Measurements from ENCODE around the gene WFDC6.
"Not testable (repeated sequence)": the region's sequence is repeated elsewhere in the genome, so short reads cannot be mapped to it uniquely, and the experiment has no call there.

WFDC6 gene

GRCh38 chr20:45576995-45577394 lies 37.7 kb upstream of the WFDC6 start:
- peak; percentile 39 for DNase-seq (ENCODE audit: low read depth)
- no peak overlapping the region for H3K4me3 ChIP-seq (ENCODE audit: low read depth, low read length)
- TF ChIP-seq CTCF (conservative IDR thresholded peaks at IDR 0.05; ENCODE audit: low read depth, low read length): no peak

- DNase-seq (ENCODE audit: low read depth): no peak
Observed at GRCh38 chr20:45575931-45576330, 36.6 kb upstream of the WFDC6 start.

GRCh38 chr20:45569650-45570049 lies 30.4 kb upstream of the WFDC6 start:
- H3K4me3 ChIP-seq (ENCODE audit: low read depth, low read length); DNase-seq (ENCODE audit: low read depth): not testable (repeated sequence)

More at GRCh38 chr20:45575931-45576330, 36.6 kb upstream of the WFDC6 start:
- H3K4me3 ChIP-seq (ENCODE audit: low read depth, low read length): no peak overlapping the region
- no peak for TF ChIP-seq CTCF (conservative IDR thresholded peaks at IDR 0.05; ENCODE audit: low read depth, low read length)

- H3K4me3 ChIP-seq (ENCODE audit: low read depth, low read length): no peak overlapping the region
- DNase-seq (ENCODE audit: low read depth): no peak
- no peak for TF ChIP-seq CTCF (conservative IDR thresholded peaks at IDR 0.05; ENCODE audit: low read depth, low read length)
Observed at GRCh38 chr20:45564760-45565276, 25.5 kb upstream of the WFDC6 start.

- DNase-seq (ENCODE audit: low read depth): no peak
- no peak for TF ChIP-seq CTCF (conservative IDR thresholded peaks at IDR 0.05; ENCODE audit: low read depth, low read length)
Observed at GRCh38 chr20:45555198-45555597, 15.9 kb upstream of the WFDC6 start.

GRCh38 chr20:45552456-45552855 lies 13.2 kb upstream of the WFDC6 start:
- TF ChIP-seq CTCF (conservative IDR thresholded peaks at IDR 0.05; ENCODE audit: low read depth, low read length): no peak
- H3K4me3 ChIP-seq (ENCODE audit: low read depth, low read length): no peak overlapping the region

More at GRCh38 chr20:45555198-45555597, 15.9 kb upstream of the WFDC6 start:
- no peak overlapping the region for H3K4me3 ChIP-seq (ENCODE audit: low read depth, low read length)

GRCh38 chr20:45550765-45551164 lies 11.5 kb upstream of the WFDC6 start:
- TF ChIP-seq CTCF (conservative IDR thresholded peaks at IDR 0.05; ENCODE audit: low read depth, low read length): no peak
- DNase-seq (ENCODE audit: low read depth): no peak

More at GRCh38 chr20:45552456-45552855, 13.2 kb upstream of the WFDC6 start:
- no peak for DNase-seq (ENCODE audit: low read depth)

More at GRCh38 chr20:45550765-45551164, 11.5 kb upstream of the WFDC6 start:
- H3K4me3 ChIP-seq (ENCODE audit: low read depth, low read length): no peak overlapping the region
